Heart left ventricle (tissue), 16 donors: ENCODE measurements around the gene DRAM1. TPM values are rescaled to one million over a fixed set of nuclear protein-coding genes. Genes with fewer than 3 reads are reported as not detected.

ENCODE experiments used
- ATAC-seq, 4 donors: fragments of 200-7000 bp; cut with Tn5 transposase; one replicate each; pipeline ENCODE4 v1.9.1; 2020 to 2022; ENCODE audit warnings: moderate library complexity in 4 of 4, mild to moderate bottlenecking in 3 of 4, moderate number of reproducible peaks in 1 of 4
- DNase-seq, 5 donors: peaks; one replicate each; pipeline ENCODE4 v3.0.0-alpha.2; 2020
- H3K27ac ChIP-seq, 12 donors: fragments of 200-600 bp; sonication (generic) in 4 of 12; one replicate each; pipeline versions ENCODE4 v1.5.0 to v1.8.0; 2016 to 2022; ENCODE audit warnings: mild to moderate bottlenecking in 2 of 12
- H3K27me3 ChIP-seq, 9 donors: fragments of 200-600 bp; sonication (generic) in 2 of 9; one replicate each; pipeline versions ENCODE4 v1.5.1 to v1.8.0; 2016 to 2022; ENCODE audit warnings: mild to moderate bottlenecking in 3 of 9
- H3K36me3 ChIP-seq, 9 donors: fragments of 200-600 bp; sonication (generic) in 2 of 9; one replicate each; pipeline versions ENCODE4 v1.5.0 to v1.8.0; 2018 to 2022; ENCODE audit warnings: mild to moderate bottlenecking in 2 of 9
- H3K4me1 ChIP-seq, 12 donors: fragments of 200-600 bp; sonication (generic) in 4 of 12; one replicate each; pipeline versions ENCODE4 v1.5.0 to v1.8.0; 2016 to 2022; ENCODE audit warnings: mild to moderate bottlenecking in 3 of 12
- H3K4me3 ChIP-seq, 12 donors: fragments of 200-600 bp; sonication (generic) in 4 of 12; one replicate each; pipeline versions ENCODE4 v1.5.0 to v1.8.0; 2017 to 2022; ENCODE audit warnings: mild to moderate bottlenecking in 9 of 12, moderate library complexity in 4 of 12
- H3K9me3 ChIP-seq, 12 donors: fragments of 200-600 bp; sonication (generic) in 4 of 12; one replicate each; pipeline versions ENCODE4 v1.5.0 to v1.8.0; 2016 to 2022; ENCODE audit warnings: mild to moderate bottlenecking in 1 of 12
- CTCF ChIP-seq, 12 donors: fragments of 200-600 bp; sonication (generic) in 4 of 12; IDR thresholded peaks; one replicate each; pipeline versions ENCODE4 v1.5.0 to v1.8.0; 2018 to 2022; ENCODE audit warnings: antibody characterized with exemption in 12 of 12, mild to moderate bottlenecking in 5 of 12
- POLR2A ChIP-seq, 2 donors: fragments of 450-650 bp; IDR thresholded peaks; one replicate each; pipeline ENCODE4 v1.6.1; 2017; ENCODE audit warnings: antibody characterized with exemption in 2 of 2, mild to moderate bottlenecking in 2 of 2, moderate library complexity in 2 of 2
- WGBS, 4 donors: extraction: QIAGEN DNeasy Blood & Tissue Kit in 2 of 4; methylation state at CpG; one replicate each; pipeline versions ENCODE4 v1.1.5 to v1.1.7; 2013 to 2018; 5-methylcytosine and 5-hydroxymethylcytosine counted together
- intact Hi-C, 10 donors: fragments of 100-400 bp; cut with DNase I; formaldehyde crosslinking; loops; one replicate each; pipeline versions ENCODE4 v1.11.1 to v1.14.2; 2022
- polyA plus RNA-seq, 2 donors: library from polyadenylated mRNA; stranded (reverse); fragments of 200-250 nt; gene quantifications; one replicate each; pipeline ENCODE4 v1.2.3, GENCODE V29; 2013
- total RNA-seq, 9 donors: library from RNA; depleted of rRNA in 2 of 9; stranded (reverse); fragments of >200 nt in 2 of 9; fragmentation: NEBNext Ultra II Directional in 3 of 9; extraction: Animal tissue kit (Norgen Biotek cat#: 25700) in 3 of 9; gene quantifications; one replicate each; pipeline versions ENCODE4 v1.1.0 to v1.2.4, GENCODE V29; 2016 to 2023
- donor health status: ischemic (EF 13 %, LVEDD 7.1; RV severe dilation, severe dysfunction).
- donor health status: healthy with polysubstance abuse.
- donor health status: DM: no; HTN: yes; CAD: no.
- donor health status: DM: no; HTN: no; CAD: no.
- donor health status: ischemic (EF 25% LVEDD 6.9; RV normal size, moderate dysfunction).
- donor health status: ischemic (EF 25% LVEDD 5.7; RV mildly dilated, moderate dysfunction).
- donor health status: healthy.
- donor health status: DM: yes; HTN: yes; CAD: no.
- donor health status: ischemic (EF 35%, LVEDD 5.7; RV mildly dilated, moderate dysfunction).
- donor health status: nonischemic (EF 11% LVEDD 7.7; RV severe dilation, severe dysfunction).
- donor health status: DM: yes; HTN: yes; CAD: no.
- donor health status: PGD.
- donor health status: ischemic (EF 29% LVEDD 5.4; RV normal size, mild dysfunction).
- donor health status: nonischemic (EF 23%, LVEDD 6.1; RV moderate dilation, normal function).

Gene DRAM1
- total and polyA plus RNA-seq, 11 donors: 2.9 to 40.7 (median 4.3) TPM

- intact Hi-C loops: loop anchor here in 2 of 10 donors (10.0 kb wide), 2 partner anchors 809 to 819 kb away; no protein-coding TSS in a partner anchor
- Histone ChIP-seq H3K4me3 (no peak overlapping the region), H3K9me3 (no peaks in the 10 kb centered on the region), H3K27ac (no peak overlapping the region), H3K36me3 (no peaks in the 10 kb centered on the region), H3K4me1 (peaks cover 0 to 11% (median 0%) of the 10 kb centered on the region in 12 donors), H3K27me3 (no peaks in the 10 kb centered on the region)
- no peak for ATAC-seq
- WGBS, 4 donors: 61 to 74% (median 71%) methylated on average over 15 of the region's 15 CpGs
- TF ChIP-seq CTCF (IDR thresholded peaks at IDR 0.05) (no peak), POLR2A (IDR thresholded peaks at IDR 0.05) (no peak)
- no peak for DNase-seq
Observed at GRCh38 chr12:101945369-101946232, 68.2 kb downstream of the DRAM1 start.

- intact Hi-C loops: loop anchor here in 2 of 10 donors (10.0 kb wide), 2 partner anchors 809 to 819 kb away; no protein-coding TSS in a partner anchor
- Histone ChIP-seq H3K9me3 (no peaks in the 10 kb centered on the region), H3K4me3 (no peak overlapping the region), H3K27ac (no peak overlapping the region), H3K27me3 (no peaks in the 10 kb centered on the region), H3K4me1 (peaks cover 0 to 5% (median 0%) of the 10 kb centered on the region in 12 donors), H3K36me3 (no peaks in the 10 kb centered on the region)
- DNase-seq (no peak), ATAC-seq (no peak)
- 80 to 91% (median 85%) methylated on average over 1 of the region's 1 CpG for WGBS, 4 donors
- TF ChIP-seq CTCF (IDR thresholded peaks at IDR 0.05): no peak
- no peak for TF ChIP-seq POLR2A (IDR thresholded peaks at IDR 0.05)
Observed at GRCh38 chr12:101946233-101946611, 68.8 kb downstream of the DRAM1 start.

GRCh38 chr12:101947316-101947715 lies 69.9 kb downstream of the DRAM1 start:
- Histone ChIP-seq H3K4me3 (no peak overlapping the region), H3K4me1 (peaks cover 0 to 5% (median 0%) of the 10 kb centered on the region in 12 donors), H3K9me3 (no peaks in the 10 kb centered on the region), H3K27ac (no peak overlapping the region), H3K36me3 (no peaks in the 10 kb centered on the region), H3K27me3 (no peaks in the 10 kb centered on the region)
- ATAC-seq (no peak), DNase-seq (no peak)
- intact Hi-C loops: loop anchor here in 2 of 10 donors (10.0 kb wide), 2 partner anchors 807 to 817 kb away; no protein-coding TSS in a partner anchor
- WGBS, 4 donors: 86 to 100% (median 89%) methylated on average over 1 of the region's 1 CpG
- TF ChIP-seq CTCF (IDR thresholded peaks at IDR 0.05): no peak

GRCh38 chr12:101948365-101948764 lies 71.0 kb downstream of the DRAM1 start:
- no peak for DNase-seq
- Histone ChIP-seq H3K4me3 (no peak overlapping the region), H3K4me1 (peaks cover 0 to 5% (median 0%) of the 10 kb centered on the region in 12 donors), H3K36me3 (no peaks in the 10 kb centered on the region), H3K27me3 (no peaks in the 10 kb centered on the region), H3K9me3 (no peaks in the 10 kb centered on the region), H3K27ac (no peak overlapping the region)
- intact Hi-C loops: loop anchor here in 2 of 10 donors (10.0 kb wide), 2 partner anchors 806 to 816 kb away; no protein-coding TSS in a partner anchor
- ATAC-seq: no peak
- TF ChIP-seq CTCF (IDR thresholded peaks at IDR 0.05) (no peak), POLR2A (IDR thresholded peaks at IDR 0.05) (no peak)
- 89 to 97% (median 94%) methylated on average over 3 of the region's 3 CpGs for WGBS, 4 donors
